CD4-positive, alpha-beta T cell treated with Interleukin-4 for 4 hours (primary cell): ENCODE results near the gene IL18RAP.

Experiments
- DNase-seq: peaks from one replicate; pipeline ENCODE4 v3.0.0-alpha.2; 2020

The IL18RAP gene

DNA sequence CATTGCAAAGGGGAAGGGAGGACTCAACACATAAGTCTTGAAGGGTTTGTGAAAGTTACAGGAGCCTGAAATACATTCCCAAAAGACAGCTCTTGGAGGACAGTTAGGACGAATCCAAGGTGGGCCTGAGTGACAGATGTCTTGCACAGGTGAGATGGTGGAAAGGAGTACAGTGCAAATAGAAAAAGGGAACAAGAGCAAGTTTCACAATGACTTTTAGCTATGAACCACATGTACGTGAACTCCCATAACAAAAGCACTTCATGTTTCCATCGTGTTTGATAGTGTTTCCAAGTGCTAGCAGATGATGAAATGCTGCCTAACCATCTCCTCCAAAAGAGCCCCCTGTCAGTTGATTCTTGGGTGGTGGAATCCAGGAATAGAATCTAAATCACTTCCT lies 1.8 kb downstream of the IL18RAP start:
- no peak for DNase-seq

DNA sequence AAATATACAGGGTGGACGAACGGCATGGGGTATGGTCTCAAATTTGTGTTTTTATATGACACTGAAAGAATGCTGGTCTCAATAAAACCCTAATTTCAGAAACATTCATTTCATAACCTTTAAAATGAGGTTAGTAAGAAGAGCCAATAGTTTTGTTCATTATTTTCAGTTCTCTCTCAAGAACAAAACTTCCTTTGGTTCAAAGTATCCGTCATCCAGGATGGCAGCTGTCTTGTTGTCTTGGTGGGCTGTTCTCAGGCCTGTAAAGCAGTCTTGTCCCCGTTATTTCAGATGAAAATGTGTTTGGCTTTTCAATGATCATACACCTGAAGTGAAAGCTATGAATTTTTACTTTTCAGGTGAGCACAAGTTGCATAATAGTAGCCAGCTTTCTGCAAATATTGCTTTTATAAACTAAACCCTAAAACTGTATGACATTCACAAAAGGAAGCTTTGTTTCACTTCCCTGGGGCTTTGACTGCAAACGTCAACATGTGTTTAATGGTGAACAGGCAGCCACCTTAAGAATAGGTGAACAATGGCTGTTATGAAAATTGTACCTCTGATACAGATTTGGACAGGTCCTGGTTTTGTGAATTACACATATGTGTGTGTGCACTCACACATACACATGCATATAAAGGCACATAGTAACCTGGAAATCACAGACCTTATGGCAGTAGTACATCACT lies 2.6 kb downstream of the IL18RAP start:
- DNase-seq: no peak

DNA sequence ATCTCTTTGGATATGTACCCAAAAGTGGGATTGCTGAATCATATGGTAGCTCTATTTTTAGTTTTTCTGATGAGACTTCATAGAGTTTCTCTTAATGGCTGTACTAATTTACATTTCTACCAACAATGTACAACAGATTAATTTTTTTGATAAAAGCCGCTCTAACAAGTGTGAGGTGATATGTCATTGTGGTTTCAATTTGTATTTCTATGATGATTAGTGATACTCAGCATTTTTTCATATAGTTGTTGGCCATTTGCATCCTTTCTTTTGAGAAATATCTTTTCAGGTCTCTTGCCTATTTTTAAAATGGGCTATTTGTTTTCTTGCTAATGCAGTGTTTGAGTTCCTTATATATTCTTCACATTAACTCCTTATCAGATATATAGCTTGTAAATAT lies 4.3 kb downstream of the IL18RAP start:
- no peak for DNase-seq

DNA sequence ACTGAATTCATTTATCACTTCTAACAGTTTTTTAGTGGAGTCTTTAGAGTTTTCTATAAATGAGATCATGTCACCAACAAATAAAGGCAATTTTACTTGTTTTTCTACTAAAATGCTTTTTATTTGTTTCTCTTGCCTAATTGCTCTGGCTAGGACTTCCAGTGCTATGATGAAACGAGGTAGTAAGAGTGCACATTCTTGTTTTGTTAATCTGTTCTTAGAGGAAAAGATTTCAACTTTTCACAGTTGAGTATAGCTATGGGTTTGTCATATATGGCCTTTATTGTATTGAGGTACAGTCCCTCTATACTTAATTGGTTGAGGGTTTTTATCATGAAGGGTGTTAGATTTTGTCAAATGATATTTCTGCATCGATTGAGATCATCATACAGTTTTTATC lies 5.6 kb downstream of the IL18RAP start:
- no peak for DNase-seq

DNA sequence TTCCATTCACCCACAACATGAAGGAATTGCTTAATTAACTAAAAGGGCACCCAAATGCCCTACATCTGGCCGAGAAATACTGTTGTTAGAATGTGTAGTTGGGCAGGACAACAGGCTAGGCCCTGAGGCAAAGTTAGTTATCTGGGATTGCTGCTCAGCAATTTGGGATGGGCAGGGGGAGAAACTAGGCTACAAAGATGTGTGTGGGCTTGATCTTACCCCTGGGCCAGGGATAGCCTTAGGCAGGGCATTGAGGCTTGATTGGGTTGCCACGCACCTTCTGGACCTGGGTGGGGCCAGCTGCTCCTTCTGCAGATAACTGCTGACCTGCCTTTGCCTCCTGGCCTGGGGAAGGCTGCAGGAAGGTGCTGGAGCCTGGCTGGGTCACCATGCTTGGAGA lies 9.4 kb downstream of the IL18RAP start:
- no peak for DNase-seq

DNA sequence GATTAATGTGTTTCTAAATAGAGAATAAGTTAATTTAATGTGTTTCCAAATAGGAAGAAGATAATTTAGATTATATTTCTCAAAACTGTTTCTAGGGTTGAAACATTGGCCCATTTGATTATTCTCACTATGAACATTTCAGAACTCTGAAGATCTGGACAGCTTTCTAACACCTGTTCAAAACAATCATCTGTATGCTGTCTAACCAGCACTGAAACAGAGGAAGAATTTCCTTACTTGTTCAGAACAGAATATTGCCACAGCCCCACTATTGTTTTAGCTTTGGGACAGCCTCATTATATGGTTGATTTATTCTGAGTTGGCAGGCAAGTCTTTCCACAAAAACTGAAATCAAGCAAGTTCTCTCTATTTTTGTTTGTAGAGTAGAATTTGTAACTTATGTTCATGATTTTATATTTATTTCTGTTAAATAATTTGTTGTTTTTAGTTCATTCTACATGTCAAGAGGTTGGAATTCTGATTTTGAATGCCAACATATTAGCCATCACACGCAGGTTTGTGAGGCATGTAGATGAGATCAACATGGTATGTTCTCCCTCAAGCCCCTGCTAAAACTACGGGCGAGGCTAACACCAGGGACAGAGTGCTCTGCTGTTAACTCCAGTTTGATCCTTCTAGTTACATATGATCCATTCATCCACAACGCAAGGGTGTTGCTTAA lies 11.2 kb downstream of the IL18RAP start:
- no peak for DNase-seq

DNA sequence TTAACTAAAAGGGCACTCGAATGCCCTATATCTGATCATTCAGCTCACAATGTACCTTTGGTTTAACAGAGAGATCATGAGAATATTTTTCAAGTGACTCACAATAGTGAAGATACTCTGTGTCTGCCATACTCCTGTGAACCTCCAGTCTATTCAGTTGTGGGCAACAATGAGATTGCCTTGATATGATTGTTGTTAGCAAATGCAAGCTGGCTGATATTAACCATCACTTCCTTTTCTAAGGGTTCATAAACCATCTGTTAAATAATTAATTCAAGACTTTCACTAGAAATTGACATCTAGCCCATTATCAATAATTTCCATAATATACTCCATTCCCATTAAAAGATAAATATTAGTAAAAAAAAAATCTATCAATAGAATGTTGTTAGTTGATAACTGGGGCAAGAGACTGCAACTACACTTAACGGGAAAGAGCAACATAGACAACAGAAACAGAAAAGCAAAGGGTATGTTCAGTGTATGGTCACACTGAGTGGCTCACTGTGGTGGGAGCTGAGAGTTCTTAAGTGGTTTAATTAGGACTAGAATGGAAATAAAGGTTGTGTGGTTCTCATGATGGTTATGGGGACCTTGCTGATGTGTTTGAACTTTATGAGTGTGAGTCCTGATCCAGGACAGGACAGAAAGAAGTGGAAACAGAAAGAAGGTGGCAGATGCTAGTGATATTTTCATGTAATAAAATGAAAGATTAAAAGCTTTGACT lies 11.9 kb downstream of the IL18RAP start:
- DNase-seq: no peak

DNA sequence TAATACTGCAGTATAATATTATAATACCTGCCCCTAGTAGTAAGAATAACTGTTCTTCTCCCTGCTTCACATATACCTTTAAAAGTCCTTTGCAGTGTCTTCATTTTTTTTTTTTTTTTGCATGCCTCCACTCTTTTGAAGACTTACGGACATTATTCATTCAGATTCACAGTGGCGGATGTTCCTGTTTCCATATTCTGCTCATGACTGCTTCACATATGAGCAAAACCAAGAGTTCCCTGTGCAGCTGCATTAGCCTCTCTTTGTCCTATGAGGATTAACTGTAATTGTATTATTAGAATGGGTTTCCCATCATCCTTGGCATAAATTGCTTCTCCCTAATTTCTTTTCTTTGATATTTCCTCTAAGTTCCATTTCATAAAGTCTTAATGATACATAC lies 12.8 kb downstream of the IL18RAP start:
- no peak for DNase-seq

DNA sequence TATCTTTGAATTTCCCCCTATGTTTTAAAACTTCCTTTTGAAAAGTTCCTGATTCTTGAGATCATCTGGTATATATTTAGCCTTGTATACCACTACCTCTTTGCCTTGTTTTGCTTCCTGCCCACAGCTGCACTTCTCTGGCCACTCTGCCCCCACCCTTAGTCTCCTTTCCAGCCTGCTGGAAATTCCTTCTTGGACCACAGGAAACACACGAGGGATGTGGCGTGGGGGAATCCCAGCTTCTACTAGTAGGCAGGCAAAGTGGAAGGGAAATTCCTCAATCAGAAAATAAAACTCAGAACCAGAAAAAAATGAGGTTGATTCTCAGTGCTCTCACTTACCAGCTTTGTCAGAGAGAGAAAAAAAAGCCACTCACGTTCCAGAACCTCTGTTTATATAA lies 13.4 kb downstream of the IL18RAP start:
- DNase-seq: peak; percentile 22

DNA sequence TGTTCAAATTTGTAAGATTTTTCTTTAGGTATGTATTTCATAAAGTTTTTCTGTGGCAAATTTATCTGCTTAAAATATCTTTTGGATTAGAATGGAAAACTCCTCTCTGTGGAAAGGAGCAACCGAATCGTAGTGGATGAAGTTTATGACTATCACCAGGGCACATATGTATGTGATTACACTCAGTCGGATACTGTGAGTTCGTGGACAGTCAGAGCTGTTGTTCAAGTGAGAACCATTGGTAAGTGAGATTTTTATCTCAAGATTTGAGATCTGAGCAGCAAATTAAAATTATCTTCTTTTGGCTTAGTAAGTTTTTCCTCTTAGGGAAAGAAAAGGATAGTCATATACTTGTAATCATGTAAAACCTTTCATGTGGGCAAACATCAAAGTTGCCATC lies 14.2 kb downstream of the IL18RAP start:
- no peak for DNase-seq

DNA sequence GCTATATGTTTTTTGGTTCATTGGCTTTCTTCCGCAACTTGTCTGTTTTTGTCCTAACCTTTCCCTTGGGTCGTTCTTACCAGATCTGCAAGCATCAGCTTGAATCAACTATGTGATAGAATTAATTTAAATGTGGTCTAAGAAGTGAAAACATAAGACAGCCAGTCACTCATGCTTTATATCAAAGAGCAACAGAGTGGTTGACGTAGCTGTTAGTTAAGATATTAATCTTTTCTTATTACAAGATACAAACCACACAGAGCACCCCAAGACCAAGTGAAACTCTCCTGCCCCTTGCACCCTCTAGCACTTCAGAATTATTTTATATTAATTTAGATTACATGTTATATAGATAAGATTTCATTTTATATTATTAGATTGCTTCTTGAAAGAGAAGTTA lies 15.2 kb downstream of the IL18RAP start:
- no peak for DNase-seq

DNA sequence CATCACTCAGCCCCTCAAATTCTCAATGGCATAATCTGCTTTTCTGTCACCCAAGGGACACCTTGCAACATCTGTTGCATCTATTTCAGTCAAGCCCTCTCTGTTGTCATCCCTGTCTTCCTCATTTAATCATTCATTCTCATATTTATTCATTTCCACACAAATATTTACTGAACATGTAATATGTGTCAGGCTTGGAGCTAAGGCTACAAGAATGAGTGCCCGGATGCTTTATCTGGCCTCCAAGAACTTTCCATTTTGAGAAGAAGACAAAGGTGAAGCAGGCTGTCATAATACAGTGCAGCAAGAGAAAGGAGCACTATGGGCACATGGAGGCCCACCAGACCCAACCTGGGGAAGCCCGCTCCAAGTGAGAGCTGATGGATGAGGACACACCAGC lies 15.6 kb downstream of the IL18RAP start:
- no peak for DNase-seq

DNA sequence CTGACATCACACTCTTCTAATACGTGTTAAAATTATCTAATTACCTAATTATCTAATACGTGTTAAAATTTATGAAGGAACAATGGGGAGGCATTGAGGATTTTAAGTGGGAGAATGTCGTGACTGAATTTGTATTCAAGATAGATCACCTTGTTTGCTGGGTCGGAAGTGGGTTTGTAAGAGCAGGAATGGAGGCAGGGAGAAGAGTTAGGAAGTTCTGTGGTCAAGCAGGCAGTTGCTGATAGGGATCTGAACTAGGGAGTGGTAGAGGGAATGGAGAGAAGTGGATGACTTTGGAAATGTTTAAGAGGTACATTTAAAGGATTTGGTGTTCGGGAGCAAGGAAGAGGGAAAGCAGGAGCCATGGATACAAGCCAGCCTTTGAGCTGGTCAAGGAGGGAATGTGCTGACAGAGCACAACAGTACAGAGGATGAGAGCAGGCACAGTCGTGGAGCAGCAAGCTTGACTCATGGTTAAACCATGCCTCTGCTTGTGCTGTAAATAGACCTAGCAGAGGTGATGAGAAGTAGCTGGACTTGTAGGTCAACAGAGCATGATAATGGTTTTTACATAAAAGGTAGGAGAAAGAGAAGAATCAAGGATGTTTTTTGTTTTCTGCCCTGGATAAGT lies 16.2 kb downstream of the IL18RAP start:
- no peak for DNase-seq

DNA sequence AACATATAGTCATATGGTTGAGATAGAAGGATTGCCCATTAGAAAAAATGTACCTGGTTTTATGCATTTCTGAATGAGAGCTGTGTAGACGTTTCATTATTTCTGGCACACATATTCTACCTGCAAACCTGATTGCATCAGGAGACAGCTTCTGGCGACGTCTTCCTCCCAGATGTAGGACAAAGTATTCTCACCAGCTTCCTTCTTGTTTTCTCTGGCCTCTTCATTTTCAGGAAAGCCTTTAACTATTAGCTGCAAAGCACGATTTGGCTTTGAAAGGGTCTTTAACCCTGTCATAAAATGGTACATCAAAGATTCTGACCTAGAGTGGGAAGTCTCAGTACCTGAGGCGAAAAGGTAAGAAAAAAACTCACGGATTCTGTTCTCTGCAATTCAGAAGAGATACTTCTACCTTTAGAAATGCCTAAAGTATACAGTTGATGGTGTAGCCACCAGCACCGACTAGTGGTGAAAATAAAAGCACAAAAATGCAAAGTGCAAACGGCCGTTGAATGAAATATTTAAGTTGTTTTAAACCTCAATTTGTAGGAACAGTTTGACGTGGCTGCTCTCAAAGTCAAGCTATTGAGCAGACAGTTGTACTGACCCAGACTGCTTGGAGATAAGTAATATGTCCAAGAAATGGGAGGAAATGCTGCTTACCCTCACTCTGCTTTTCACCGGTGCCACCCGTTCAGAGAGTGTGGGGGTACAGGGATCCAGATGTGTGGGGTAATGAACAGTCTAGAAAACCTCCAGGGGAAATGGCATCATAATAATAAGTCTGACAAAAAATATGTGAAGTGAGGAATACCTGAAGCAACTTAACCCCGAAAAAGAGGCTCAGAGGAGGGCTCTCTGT lies 20.2 kb downstream of the IL18RAP start:
- peak; percentile 70 for DNase-seq

DNA sequence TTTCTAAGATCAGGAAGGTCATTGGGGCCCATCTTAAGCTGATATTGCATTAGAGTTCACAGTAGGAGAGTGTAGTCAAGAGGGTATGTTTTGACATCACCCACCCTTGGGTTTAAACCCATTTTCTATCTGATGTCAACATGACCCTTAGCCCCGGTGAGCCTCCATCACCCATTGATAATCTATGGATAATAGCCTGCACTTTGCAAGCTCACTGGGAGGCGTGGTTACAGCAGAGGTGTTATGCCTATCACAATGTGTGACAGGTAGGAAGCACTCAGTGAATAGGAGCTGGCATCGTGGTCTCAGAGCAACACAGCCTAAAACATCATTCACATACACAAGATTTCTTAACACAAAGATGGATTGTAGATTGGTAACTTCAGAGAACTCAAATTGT lies 21.3 kb downstream of the IL18RAP start:
- DNase-seq: no peak

DNA sequence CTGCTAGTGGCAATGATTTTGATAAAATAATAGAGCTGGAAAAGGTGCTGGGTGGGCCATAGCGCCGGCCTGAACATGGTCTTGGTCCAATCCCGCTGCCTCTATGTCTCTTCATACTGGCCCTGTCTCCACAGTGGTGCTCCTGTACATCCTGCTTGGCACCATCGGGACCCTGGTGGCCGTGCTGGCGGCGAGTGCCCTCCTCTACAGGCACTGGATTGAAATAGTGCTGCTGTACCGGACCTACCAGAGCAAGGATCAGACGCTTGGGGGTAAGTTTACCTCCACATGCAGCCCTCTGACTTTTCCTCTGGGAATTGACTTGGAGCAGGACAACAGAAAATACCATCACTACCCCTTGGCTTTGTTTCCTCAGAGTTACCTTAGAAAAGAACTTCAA lies 24.0 kb downstream of the IL18RAP start:
- no peak for DNase-seq

DNA sequence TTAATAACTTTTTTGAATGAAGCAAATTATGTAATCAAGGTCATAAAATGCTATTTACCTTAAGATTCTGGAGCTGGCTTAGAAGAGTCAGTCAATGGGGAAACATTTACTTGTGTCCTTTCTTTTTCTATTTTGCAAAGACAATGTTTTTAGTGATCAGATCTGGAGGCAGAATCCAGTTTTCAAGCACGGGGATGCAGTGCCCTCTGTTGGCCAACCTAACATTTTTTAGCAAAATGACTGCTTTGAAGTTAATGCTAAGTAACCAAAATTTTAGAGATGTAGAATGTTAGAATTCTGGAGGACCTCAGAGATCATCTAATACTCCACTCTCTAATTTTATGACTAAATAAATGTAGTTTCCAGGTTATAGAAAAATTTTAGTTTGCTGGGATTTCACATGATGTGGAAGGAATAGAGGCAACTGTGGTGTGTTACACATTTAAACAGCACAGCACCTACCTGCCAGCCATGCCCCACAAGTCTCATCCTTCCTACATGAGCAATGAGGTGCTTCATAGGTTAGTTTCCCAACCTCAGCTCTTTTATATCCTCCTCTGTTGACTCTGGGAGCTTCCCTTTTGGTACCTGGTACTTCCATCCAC lies 26.5 kb downstream of the IL18RAP start:
- peak; percentile 65 for DNase-seq

DNA sequence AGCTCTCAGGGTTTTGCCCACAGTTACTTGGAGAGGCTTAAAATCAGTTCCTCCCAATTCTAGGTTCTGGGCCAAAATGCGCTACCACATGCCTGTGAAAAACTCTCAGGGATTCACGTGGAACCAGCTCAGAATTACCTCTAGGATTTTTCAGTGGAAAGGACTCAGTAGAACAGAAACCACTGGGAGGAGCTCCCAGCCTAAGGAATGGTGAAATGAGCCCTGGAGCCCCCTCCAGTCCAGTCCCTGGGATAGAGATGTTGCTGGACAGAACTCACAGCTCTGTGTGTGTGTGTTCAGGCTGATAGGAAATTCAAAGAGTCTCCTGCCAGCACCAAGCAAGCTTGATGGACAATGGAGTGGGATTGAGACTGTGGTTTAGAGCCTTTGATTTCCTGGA lies 29.0 kb downstream of the IL18RAP start:
- no peak for DNase-seq

DNA sequence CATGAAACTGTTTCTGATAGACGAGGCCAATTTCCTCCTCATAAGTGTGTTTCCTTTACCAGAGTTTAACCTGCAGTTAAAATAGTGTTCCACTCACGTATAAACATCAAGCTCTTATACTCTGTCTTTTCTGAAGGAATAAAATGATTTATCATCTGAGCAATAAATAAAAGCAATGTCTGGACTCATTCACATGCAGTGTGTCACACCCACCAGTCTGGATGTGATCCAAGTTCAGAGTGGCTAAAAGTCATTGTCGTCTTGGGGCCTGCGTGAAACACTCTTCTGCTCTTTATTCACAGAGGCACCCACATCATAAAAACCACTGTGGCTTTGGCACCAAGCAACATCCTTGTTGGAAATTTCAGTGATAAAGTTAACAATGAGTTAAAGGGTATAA lies 30.5 kb downstream of the IL18RAP start:
- DNase-seq: no peak

DNA sequence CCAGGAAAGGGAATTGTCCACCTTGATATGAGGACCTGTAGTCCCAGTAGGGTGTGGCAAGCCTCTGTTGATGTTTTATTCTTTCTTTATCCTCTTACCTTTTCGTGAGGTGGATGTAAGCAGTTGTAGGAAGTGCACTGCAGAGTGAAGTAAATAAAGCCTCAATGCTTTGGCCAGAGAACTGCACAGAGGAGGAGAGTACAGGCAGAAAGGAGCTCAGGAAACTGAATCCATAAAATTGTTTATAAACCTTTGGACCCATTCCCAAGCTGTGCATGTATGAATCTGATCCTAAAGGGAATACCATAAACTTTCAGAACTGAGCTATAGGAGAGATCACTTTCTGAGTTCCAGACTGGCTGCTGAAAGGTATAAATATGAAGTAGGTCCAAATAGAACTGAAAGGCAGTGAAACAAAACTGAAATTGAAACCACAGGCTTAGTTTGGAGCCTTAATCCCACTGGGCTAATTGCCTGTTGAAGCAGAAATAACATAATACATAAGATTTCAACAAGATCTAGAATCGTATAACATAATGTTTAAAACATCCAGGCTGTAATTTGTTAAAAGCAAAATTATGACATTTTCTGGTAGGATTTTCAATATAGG lies 32.2 kb downstream of the IL18RAP start:
- DNase-seq: no peak

DNA sequence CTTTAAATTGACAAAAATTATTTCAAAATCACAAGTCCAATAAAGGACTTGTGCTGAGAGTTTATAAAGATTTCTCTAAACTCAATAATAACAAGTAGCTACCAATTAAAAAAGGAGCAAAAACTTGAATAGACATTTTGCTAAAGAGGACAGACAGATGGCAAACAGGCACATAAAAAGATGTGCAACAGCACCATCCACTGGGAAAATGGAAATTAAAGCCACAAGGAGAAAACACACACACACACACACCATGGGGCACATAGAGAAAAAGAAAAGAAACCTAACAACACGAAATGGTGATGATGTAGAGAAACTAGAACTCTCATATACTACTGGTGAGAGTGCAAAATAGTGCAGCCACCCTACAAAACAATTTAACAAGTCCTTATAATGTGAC lies 37.5 kb downstream of the IL18RAP start:
- DNase-seq: no peak

DNA sequence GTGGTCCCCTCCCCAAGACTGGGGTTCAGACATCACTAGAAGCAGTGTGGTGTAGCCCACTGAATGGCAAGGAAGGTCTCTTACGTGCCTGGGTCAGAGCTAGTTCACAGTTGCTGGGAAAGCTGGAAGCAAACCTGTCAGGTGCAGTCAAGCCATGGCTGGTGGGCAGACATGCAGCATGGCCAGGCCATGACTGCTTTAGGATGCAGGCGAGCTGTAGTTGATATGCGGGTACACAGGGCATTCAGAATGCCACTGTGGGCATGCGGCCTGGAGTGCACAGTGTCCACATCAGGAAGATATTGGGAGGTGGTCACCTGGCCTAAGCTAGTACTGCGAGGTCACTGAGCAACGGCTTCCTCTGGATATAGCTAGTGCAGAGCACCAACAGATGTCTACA lies 38.2 kb downstream of the IL18RAP start:
- no peak for DNase-seq
